Spleen (tissue), 7 donors: ENCODE measurements around the gene PRDM13.

Experiments
- CTCF ChIP-seq, 11 experiments: fragments of 200-600 bp in 7 of 11; fragments of 450-650 bp in 4 of 11; sonication (generic) in 4 of 11; IDR thresholded peaks in 8 of 11; conservative IDR thresholded peaks in 3 of 11; 1 replicate in 7 of 11; 2 replicates in 4 of 11; pipeline versions ENCODE4 v1.4.0 to v1.8.0; 2016 to 2021; ENCODE audit warnings: antibody characterized with exemption in 11 of 11, inconsistent platforms in 4 of 11, mild to moderate bottlenecking in 1 of 11
- POLR2A ChIP-seq, 3 donors: fragments of 450-650 bp; IDR thresholded peaks; one replicate each; pipeline ENCODE4 v1.5.1; 2017; ENCODE audit warnings: antibody characterized with exemption in 3 of 3, mild to moderate bottlenecking in 1 of 3
- donor health status: DM: no; HTN: no; CAD: no; lungs with moderate emphysema.
- donor health status: DM: no; HTN: no; CAD: no.
- donor health status: DM: no; HTN: no; CAD: no.

- TF ChIP-seq CTCF (IDR thresholded peaks at IDR 0.05 in 8 of 11, conservative IDR thresholded peaks at IDR 0.05 in 3 of 11) (no peak), POLR2A (IDR thresholded peaks at IDR 0.05) (no peak)
These were observed 893 bp downstream of the PRDM13 start for GRCh38 chr6:99607416-99608036.
